Effector memory CD4-positive, alpha-beta T cell (primary cell): ENCODE results near the gene SERPINE1.
A peak's percentile ranks its signal among the peaks of the same experiment; 100 is the strongest.

Experiments
- DNase-seq, 3 donors: peaks; one replicate each; pipeline ENCODE4 v3.0.0-alpha.2; 2020
- H3K27ac ChIP-seq: 2 replicates; pipeline ENCODE4 v1.7.0; 2013; ENCODE audit warnings: mild to moderate bottlenecking, low read length, moderate library complexity; ENCODE audit not compliant: insufficient read depth, poor library complexity, severe bottlenecking
- H3K27me3 ChIP-seq: replicated peaks from 2 replicates; pipeline ENCODE4 v1.7.0; 2013; ENCODE audit warnings: mild to moderate bottlenecking, low read length; ENCODE audit not compliant: insufficient read depth, control insufficient read depth, poor library complexity, severe bottlenecking
- H3K36me3 ChIP-seq: 2 replicates; pipeline ENCODE4 v1.7.0; 2013; ENCODE audit warnings: mild to moderate bottlenecking, low read length, moderate library complexity; ENCODE audit not compliant: control insufficient read depth, insufficient read depth
- H3K4me1 ChIP-seq: 2 replicates; pipeline ENCODE4 v1.7.0; 2013; ENCODE audit warnings: low read length, mild to moderate bottlenecking; ENCODE audit not compliant: control insufficient read depth, insufficient read depth, poor library complexity, severe bottlenecking
- H3K4me3 ChIP-seq: 2 replicates; pipeline ENCODE4 v1.7.0; 2013; ENCODE audit warnings: low read length, low read depth, mild to moderate bottlenecking; ENCODE audit not compliant: insufficient read depth, poor library complexity, severe bottlenecking
- H3K9me3 ChIP-seq: 2 replicates; pipeline ENCODE4 v1.7.0; 2013; ENCODE audit warnings: mild to moderate bottlenecking, low read length, moderate library complexity; ENCODE audit not compliant: control insufficient read depth

Gene SERPINE1

DNA sequence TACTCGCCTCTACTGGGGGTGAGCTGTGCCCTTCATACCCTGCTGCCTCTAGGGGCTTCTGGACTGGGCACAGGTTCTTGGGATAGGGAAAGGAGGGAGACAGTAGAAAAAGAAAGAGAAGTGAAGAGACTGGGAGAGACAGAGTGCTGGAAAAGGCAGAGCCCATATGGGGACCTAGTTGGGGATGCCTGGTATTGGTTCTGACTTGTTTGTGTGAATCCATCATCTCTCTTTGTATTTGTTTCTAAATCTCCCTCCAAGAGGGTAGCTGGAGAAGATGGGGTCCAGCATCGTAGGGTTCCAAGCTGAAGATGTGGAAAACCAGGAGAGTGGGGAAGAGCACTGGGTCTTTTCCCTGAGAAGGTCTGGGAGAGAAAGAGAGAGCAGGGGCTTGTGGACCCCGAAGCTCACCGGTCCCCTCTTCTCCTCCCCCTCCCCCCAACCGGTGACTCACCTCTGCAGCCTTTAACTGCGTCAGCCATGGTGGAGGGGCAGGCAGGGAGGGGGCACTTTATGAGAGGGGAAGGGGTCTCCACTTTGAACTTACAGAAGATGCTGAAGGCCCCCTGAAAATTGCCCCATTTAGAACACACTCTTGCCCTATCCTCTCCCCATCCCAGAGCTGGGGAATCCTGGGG is 41.6 kb downstream of the SERPINE1 start:
- no peak overlapping the region for H3K4me3 ChIP-seq
- peaks cover 72% of the 10 kb centered on the region for H3K4me1 ChIP-seq
- peaks cover 95% of the 10 kb centered on the region for H3K27me3 ChIP-seq
- no peak overlapping the region for H3K27ac ChIP-seq
- no peak for DNase-seq
- no peaks in the 10 kb centered on the region for H3K9me3 ChIP-seq
- H3K36me3 ChIP-seq = no peaks in the 10 kb centered on the region

GRCh38 chr7:101169110-101169837 is 42.4 kb downstream of the SERPINE1 start:
- Histone ChIP-seq H3K27me3 (peaks cover 97% of the 10 kb centered on the region), H3K9me3 (no peaks in the 10 kb centered on the region), H3K4me3 (peak overlapping the region; percentile 2), H3K36me3 (no peaks in the 10 kb centered on the region), H3K27ac (no peak overlapping the region), H3K4me1 (peaks cover 68% of the 10 kb centered on the region)
- DNase-seq = no peak

GRCh38 chr7:101169838-101170551 is 43.1 kb downstream of the SERPINE1 start:
- H3K9me3 ChIP-seq = no peaks in the 10 kb centered on the region
- DNase-seq = peak; percentile 56 to 69 (median 58)
- peak overlapping the region; percentile 2 for H3K4me3 ChIP-seq
- no peak overlapping the region for H3K27ac ChIP-seq
- peaks cover 95% of the 10 kb centered on the region for H3K27me3 ChIP-seq
- H3K36me3 ChIP-seq = no peaks in the 10 kb centered on the region
- peaks cover 64% of the 10 kb centered on the region for H3K4me1 ChIP-seq

DNA sequence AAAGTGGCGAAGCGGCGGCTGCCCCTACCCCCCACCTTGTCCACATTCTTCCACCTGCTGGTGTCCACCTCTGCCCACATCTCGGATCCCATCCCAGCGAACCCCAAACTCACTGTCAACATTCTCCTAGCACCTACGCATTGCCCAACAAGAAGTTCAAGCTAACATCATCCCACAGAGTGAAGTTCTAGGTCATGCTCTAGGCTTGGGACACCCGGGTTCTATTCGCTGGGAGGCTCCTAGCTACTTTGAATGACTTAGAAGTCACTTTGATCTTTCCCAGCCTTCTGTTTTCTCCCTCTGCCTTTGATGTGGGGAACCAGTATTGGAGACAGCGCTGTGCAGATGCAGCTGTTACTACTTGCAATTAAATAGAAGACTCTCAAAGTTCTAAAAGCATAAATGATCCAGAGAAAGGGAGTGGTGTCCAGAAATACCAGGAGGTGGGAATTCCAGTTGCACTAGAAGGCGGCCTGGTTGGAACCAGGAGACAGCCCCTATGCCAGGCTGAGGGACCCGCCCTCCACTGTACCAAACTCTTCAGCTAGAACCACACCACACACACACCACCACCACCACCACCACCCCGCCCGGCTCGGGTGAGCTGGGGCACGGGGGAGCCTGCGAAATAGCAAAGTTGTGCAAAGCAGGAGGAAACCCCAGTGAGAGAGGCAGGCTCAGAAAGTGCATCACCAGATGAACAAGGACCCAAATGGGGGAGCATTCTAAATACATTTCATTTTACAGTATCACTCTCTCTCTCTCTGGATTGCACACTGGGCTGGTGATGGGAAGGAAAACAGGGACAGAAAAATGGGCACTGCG is 43.9 kb downstream of the SERPINE1 start:
- no peak for DNase-seq
- peaks cover 56% of the 10 kb centered on the region for H3K4me1 ChIP-seq

GRCh38 chr7:101171442-101171837 is 44.5 kb downstream of the SERPINE1 start:
- DNase-seq = no peak
- Histone ChIP-seq H3K27ac (no peak overlapping the region), H3K4me1 (peaks cover 50% of the 10 kb centered on the region), H3K9me3 (no peaks in the 10 kb centered on the region), H3K4me3 (no peak overlapping the region), H3K27me3 (peaks cover 97% of the 10 kb centered on the region), H3K36me3 (no peaks in the 10 kb centered on the region)

More for the DNA sequence above, 43.9 kb downstream of the SERPINE1 start:
- Histone ChIP-seq H3K27me3 (peaks cover 97% of the 10 kb centered on the region), H3K36me3 (no peaks in the 10 kb centered on the region), H3K9me3 (no peaks in the 10 kb centered on the region), H3K4me3 (no peak overlapping the region), H3K27ac (no peak overlapping the region)

DNA sequence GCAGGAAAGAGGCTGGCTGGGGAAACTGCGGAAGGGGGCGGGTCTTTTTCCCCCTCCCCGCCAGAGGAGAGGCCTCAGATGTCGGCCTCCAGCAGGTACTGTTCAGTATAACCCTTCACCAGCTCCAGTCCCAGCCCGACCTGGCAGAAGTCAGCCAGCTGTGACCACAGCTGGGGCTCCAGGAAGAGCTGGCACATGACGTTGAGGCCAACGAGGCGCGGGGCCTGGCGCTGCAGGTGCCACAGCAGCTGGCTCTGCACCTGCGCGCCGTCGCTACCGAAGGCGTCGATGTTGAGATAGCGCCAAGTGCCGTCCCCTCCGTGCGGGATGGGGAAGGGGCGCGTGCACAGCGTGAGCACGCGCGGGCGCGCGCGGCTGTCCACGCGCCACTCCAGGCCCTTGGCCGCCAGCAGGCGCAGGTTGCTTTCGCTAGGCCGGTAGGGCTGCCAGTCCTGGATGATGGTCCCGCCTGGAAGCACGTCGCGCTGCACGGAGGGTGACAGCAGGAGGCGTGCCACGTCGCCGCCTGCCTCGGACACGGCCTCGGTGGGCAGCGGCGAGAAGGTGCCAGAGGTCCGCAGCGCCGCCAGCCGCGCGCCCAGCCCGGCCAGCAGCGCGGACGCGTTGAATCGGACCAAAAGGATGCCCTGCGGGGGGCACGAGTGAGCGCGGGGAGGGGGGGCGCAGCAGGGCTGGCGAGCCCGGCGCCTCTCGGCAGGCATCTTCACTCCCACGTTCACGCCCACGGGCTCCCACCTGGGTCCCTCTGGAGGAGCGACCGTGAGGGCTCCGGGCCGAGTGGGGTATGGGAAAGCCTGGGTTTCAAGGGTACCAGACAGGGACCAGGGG is 45.3 kb downstream of the SERPINE1 start:
- no peaks in the 10 kb centered on the region for H3K9me3 ChIP-seq
- H3K27me3 ChIP-seq = peaks cover 97% of the 10 kb centered on the region
- H3K4me3 ChIP-seq = no peak overlapping the region
- H3K36me3 ChIP-seq = no peaks in the 10 kb centered on the region
- H3K4me1 ChIP-seq = peaks cover 49% of the 10 kb centered on the region
- no peak for DNase-seq
- H3K27ac ChIP-seq = no peak overlapping the region

- H3K9me3 ChIP-seq = no peaks in the 10 kb centered on the region
- no peaks in the 10 kb centered on the region for H3K36me3 ChIP-seq
- DNase-seq = no peak
- no peak overlapping the region for H3K4me3 ChIP-seq
- H3K27ac ChIP-seq = no peak overlapping the region
- H3K27me3 ChIP-seq = peaks cover 96% of the 10 kb centered on the region
- peaks cover 49% of the 10 kb centered on the region for H3K4me1 ChIP-seq
Measured at GRCh38 chr7:101172854-101173751, 46.2 kb downstream of the SERPINE1 start.

- H3K27ac ChIP-seq = no peak overlapping the region
- H3K27me3 ChIP-seq = peaks cover 89% of the 10 kb centered on the region
- peaks cover 49% of the 10 kb centered on the region for H3K4me1 ChIP-seq
- no peaks in the 10 kb centered on the region for H3K36me3 ChIP-seq
- H3K4me3 ChIP-seq = no peak overlapping the region
- peak; percentile 42 to 47 (median 43) for DNase-seq
- no peaks in the 10 kb centered on the region for H3K9me3 ChIP-seq
Measured at GRCh38 chr7:101173752-101174244, 46.9 kb downstream of the SERPINE1 start.
